Measurements from ENCODE around the gene ADAM22.

Gene ADAM22

DNA sequence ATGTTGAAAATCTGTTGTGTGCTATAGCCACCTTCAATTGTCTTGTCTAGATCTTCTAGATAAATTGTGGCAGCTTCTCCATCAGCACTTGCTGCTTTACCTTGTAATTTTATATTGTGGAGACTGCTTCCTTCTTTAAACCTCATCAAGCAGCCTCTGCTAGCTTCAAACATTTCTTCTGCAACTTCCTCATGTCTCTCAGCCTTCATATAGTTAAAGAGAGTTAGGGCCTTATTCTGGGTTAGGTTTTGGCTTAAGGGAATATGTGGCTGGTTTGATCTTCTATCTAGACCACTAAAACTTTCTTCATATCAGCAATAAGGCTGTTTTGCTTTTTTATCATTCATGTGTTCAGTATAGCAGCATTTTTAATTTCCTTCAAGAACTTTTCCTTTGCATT is 128.2 kb downstream of the ADAM22 start:
- no peak overlapping the region for H3K9ac ChIP-seq (ENCODE audit: low read length)
- no peak overlapping the region for H3K14ac ChIP-seq (ENCODE audit: low read length)
- H2AFZ ChIP-seq (ENCODE audit: insufficient read depth, low read length, poor library complexity): no peak overlapping the region
- no peak overlapping the region for H2AK5ac ChIP-seq (ENCODE audit: low read length)
- no peak overlapping the region for H3K4me3 ChIP-seq (ENCODE audit: low read depth, low read length)
- no peaks in the 10 kb centered on the region for H3K27me3 ChIP-seq (ENCODE audit: insufficient read depth, low read length)
- H3K18ac ChIP-seq (ENCODE audit: low read length): no peak overlapping the region
- no peaks in the 10 kb centered on the region for H3K79me1 ChIP-seq (ENCODE audit: low read length)
- H2BK5ac ChIP-seq (ENCODE audit: low read depth, low read length, poor library complexity): no peak overlapping the region
- no peak overlapping the region for H3K27ac ChIP-seq (ENCODE audit: low read depth, low read length)
- no peaks in the 10 kb centered on the region for H3K4me1 ChIP-seq (ENCODE audit: control insufficient read depth in 1 of 2, insufficient read depth in 2 of 2, low read length in 2 of 2)
- no peak overlapping the region for H4K12ac ChIP-seq (ENCODE audit: low read depth, low read length)
- H3K23ac ChIP-seq (ENCODE audit: low read length): no peak overlapping the region
- H4K91ac ChIP-seq (ENCODE audit: low read depth, low read length): no peak overlapping the region
- no peaks in the 10 kb centered on the region for H3K36me3 ChIP-seq (ENCODE audit: control insufficient read depth in 1 of 2, insufficient read depth in 2 of 2, low read length in 2 of 2)
- no peak overlapping the region for H3K4ac ChIP-seq (ENCODE audit: low read depth, low read length)
- H2BK12ac ChIP-seq (ENCODE audit: low read length): no peak overlapping the region
- no peak for DNase-seq
- H4K8ac ChIP-seq (ENCODE audit: low read depth, low read length): no peak overlapping the region
- no peak overlapping the region for H3K4me2 ChIP-seq (ENCODE audit: low read length)
- no peak overlapping the region for H2BK120ac ChIP-seq (ENCODE audit: insufficient read depth, low read length, poor library complexity)
- no peaks in the 10 kb centered on the region for H3K9me3 ChIP-seq (ENCODE audit: insufficient read depth, low read depth, low read length)
- H3K79me2 ChIP-seq (ENCODE audit: control insufficient read depth, insufficient read depth, low read length, poor library complexity): no peaks in the 10 kb centered on the region

GRCh38 chr7:88069093-88069492 is 135.0 kb downstream of the ADAM22 start:
- no peaks in the 10 kb centered on the region for H3K79me2 ChIP-seq (ENCODE audit: control insufficient read depth, insufficient read depth, low read length, poor library complexity)

DNA sequence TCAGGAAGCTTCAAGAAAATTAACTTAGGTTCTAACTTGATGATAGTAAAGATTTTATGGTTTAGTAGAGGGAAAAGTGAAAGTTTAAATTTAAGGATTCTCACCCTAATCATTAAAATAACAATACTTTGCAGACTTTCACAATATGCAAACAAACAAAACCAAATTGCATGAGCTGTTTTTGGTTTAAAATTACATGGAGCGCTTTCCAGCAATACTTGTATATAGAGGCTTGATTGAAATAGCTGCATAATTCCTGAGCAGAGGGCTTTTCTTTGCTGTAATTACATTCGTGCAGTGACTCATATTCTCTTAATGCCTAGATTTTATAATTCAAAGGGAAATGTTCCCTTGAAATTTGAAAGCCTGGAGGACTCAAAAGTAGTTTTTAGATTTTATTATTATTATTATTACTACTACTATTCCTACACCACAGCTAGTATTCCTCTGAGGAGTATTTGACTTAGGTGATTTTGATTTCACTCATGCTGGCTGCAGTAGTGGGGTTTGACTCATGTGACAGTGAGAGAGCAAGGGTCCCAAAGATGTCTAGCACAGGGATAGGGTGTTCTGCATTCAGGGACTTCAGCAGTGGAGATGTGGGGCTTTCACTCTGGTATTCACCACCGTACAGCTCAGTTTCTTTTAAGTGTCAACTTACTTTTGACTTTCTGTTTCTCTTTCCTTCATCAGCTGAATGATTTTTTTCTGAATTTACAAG is 138.1 kb downstream of the ADAM22 start:
- WGBS (ENCODE audit: extremely low coverage, insufficient coverage, insufficient read length): no CpG with 5 or more reads among the region's 3 CpGs

More at GRCh38 chr7:88069093-88069492, 135.0 kb downstream of the ADAM22 start:
- Histone ChIP-seq H3K9ac (ENCODE audit: low read length) (no peak overlapping the region), H3K23ac (ENCODE audit: low read length) (no peak overlapping the region), H3K79me1 (ENCODE audit: low read length) (no peaks in the 10 kb centered on the region), H3K27ac (ENCODE audit: low read depth, low read length) (no peak overlapping the region), H3K27me3 (ENCODE audit: insufficient read depth, low read length) (no peaks in the 10 kb centered on the region), H3K14ac (ENCODE audit: low read length) (no peak overlapping the region), H2AFZ (ENCODE audit: insufficient read depth, low read length, poor library complexity) (no peak overlapping the region), H2AK5ac (ENCODE audit: low read length) (no peak overlapping the region), H3K4me2 (ENCODE audit: low read length) (no peak overlapping the region), H2BK120ac (ENCODE audit: insufficient read depth, low read length, poor library complexity) (no peak overlapping the region), H3K18ac (ENCODE audit: low read length) (no peak overlapping the region), H4K91ac (ENCODE audit: low read depth, low read length) (no peak overlapping the region), H4K8ac (ENCODE audit: low read depth, low read length) (no peak overlapping the region), H2BK12ac (ENCODE audit: low read length) (no peak overlapping the region), H3K4me1 (ENCODE audit: control insufficient read depth in 1 of 2, insufficient read depth in 2 of 2, low read length in 2 of 2) (no peaks in the 10 kb centered on the region), H3K4ac (ENCODE audit: low read depth, low read length) (no peak overlapping the region), H3K4me3 (ENCODE audit: low read depth, low read length) (no peak overlapping the region), H3K36me3 (ENCODE audit: control insufficient read depth in 1 of 2, insufficient read depth in 2 of 2, low read length in 2 of 2) (no peaks in the 10 kb centered on the region), H2BK5ac (ENCODE audit: low read depth, low read length, poor library complexity) (no peak overlapping the region), H3K9me3 (ENCODE audit: insufficient read depth, low read depth, low read length) (no peaks in the 10 kb centered on the region), H4K12ac (ENCODE audit: low read depth, low read length) (no peak overlapping the region)
- WGBS (ENCODE audit: extremely low coverage, insufficient coverage, insufficient read length): no CpG with 5 or more reads among the region's 1 CpG
- no peak for DNase-seq

GRCh38 chr7:88072715-88073055 is 138.6 kb downstream of the ADAM22 start:
- no peak overlapping the region for H4K91ac ChIP-seq (ENCODE audit: low read depth, low read length)
- H3K14ac ChIP-seq (ENCODE audit: low read length): no peak overlapping the region
- no peak for DNase-seq
- H2BK12ac ChIP-seq (ENCODE audit: low read length): no peak overlapping the region
- no peak overlapping the region for H2AK5ac ChIP-seq (ENCODE audit: low read length)
- no peak overlapping the region for H2BK120ac ChIP-seq (ENCODE audit: insufficient read depth, low read length, poor library complexity)
- no peak overlapping the region for H3K23ac ChIP-seq (ENCODE audit: low read length)
- no peak overlapping the region for H3K4me2 ChIP-seq (ENCODE audit: low read length)
- no peak overlapping the region for H2AFZ ChIP-seq (ENCODE audit: insufficient read depth, low read length, poor library complexity)
- no peak overlapping the region for H2BK5ac ChIP-seq (ENCODE audit: low read depth, low read length, poor library complexity)
- no peaks in the 10 kb centered on the region for H3K27me3 ChIP-seq (ENCODE audit: insufficient read depth, low read length)
- no peak overlapping the region for H3K18ac ChIP-seq (ENCODE audit: low read length)
- H3K4me1 ChIP-seq (ENCODE audit: control insufficient read depth in 1 of 2, insufficient read depth in 2 of 2, low read length in 2 of 2): no peaks in the 10 kb centered on the region
- no peaks in the 10 kb centered on the region for H3K79me1 ChIP-seq (ENCODE audit: low read length)
- no peaks in the 10 kb centered on the region for H3K36me3 ChIP-seq (ENCODE audit: control insufficient read depth in 1 of 2, insufficient read depth in 2 of 2, low read length in 2 of 2)
- H3K4ac ChIP-seq (ENCODE audit: low read depth, low read length): no peak overlapping the region
- H4K12ac ChIP-seq (ENCODE audit: low read depth, low read length): no peak overlapping the region
- H4K8ac ChIP-seq (ENCODE audit: low read depth, low read length): no peak overlapping the region
- H3K4me3 ChIP-seq (ENCODE audit: low read depth, low read length): no peak overlapping the region
- no peaks in the 10 kb centered on the region for H3K9me3 ChIP-seq (ENCODE audit: insufficient read depth, low read depth, low read length)
- no peaks in the 10 kb centered on the region for H3K79me2 ChIP-seq (ENCODE audit: control insufficient read depth, insufficient read depth, low read length, poor library complexity)
- H3K9ac ChIP-seq (ENCODE audit: low read length): no peak overlapping the region
- no CpG with 5 or more reads among the region's 1 CpG for WGBS (ENCODE audit: extremely low coverage, insufficient coverage, insufficient read length)
- H3K27ac ChIP-seq (ENCODE audit: low read depth, low read length): no peak overlapping the region

More for the DNA sequence above, 138.1 kb downstream of the ADAM22 start:
- H3K9me3 ChIP-seq (ENCODE audit: insufficient read depth, low read depth, low read length): no peaks in the 10 kb centered on the region
- H3K79me1 ChIP-seq (ENCODE audit: low read length): no peaks in the 10 kb centered on the region
- no peak overlapping the region for H4K8ac ChIP-seq (ENCODE audit: low read depth, low read length)
- no peak overlapping the region for H3K27ac ChIP-seq (ENCODE audit: low read depth, low read length)
- no peak overlapping the region for H3K23ac ChIP-seq (ENCODE audit: low read length)
- H3K79me2 ChIP-seq (ENCODE audit: control insufficient read depth, insufficient read depth, low read length, poor library complexity): no peaks in the 10 kb centered on the region
- no peaks in the 10 kb centered on the region for H3K36me3 ChIP-seq (ENCODE audit: control insufficient read depth in 1 of 2, insufficient read depth in 2 of 2, low read length in 2 of 2)
- H2AK5ac ChIP-seq (ENCODE audit: low read length): no peak overlapping the region
- DNase-seq: no peak
- H4K12ac ChIP-seq (ENCODE audit: low read depth, low read length): no peak overlapping the region
- H2BK5ac ChIP-seq (ENCODE audit: low read depth, low read length, poor library complexity): no peak overlapping the region
- no peaks in the 10 kb centered on the region for H3K4me1 ChIP-seq (ENCODE audit: control insufficient read depth in 1 of 2, insufficient read depth in 2 of 2, low read length in 2 of 2)
- no peaks in the 10 kb centered on the region for H3K27me3 ChIP-seq (ENCODE audit: insufficient read depth, low read length)
- no peak overlapping the region for H2BK120ac ChIP-seq (ENCODE audit: insufficient read depth, low read length, poor library complexity)
- H2BK12ac ChIP-seq (ENCODE audit: low read length): no peak overlapping the region
- no peak overlapping the region for H2AFZ ChIP-seq (ENCODE audit: insufficient read depth, low read length, poor library complexity)
- H3K4me3 ChIP-seq (ENCODE audit: low read depth, low read length): no peak overlapping the region
- H4K91ac ChIP-seq (ENCODE audit: low read depth, low read length): no peak overlapping the region
- H3K18ac ChIP-seq (ENCODE audit: low read length): no peak overlapping the region
- H3K14ac ChIP-seq (ENCODE audit: low read length): no peak overlapping the region
- H3K4me2 ChIP-seq (ENCODE audit: low read length): no peak overlapping the region
- H3K9ac ChIP-seq (ENCODE audit: low read length): no peak overlapping the region
- no peak overlapping the region for H3K4ac ChIP-seq (ENCODE audit: low read depth, low read length)
